Measurements from ENCODE around the gene ING5.

The ING5 gene

GRCh38 chr2:241768251-241768711, 66.4 kb downstream of the ING5 start:
- Histone ChIP-seq H3K27ac (no peak overlapping the region), H3K4me3 (no peak overlapping the region)
- DNase-seq (ENCODE audit: low spot score): no peak
- no peak for TF ChIP-seq CTCF (IDR thresholded peaks at IDR 0.05)

- Histone ChIP-seq H3K27ac (no peak overlapping the region), H3K4me3 (no peak overlapping the region)
- TF ChIP-seq CTCF (IDR thresholded peaks at IDR 0.05): no peak
- peak; percentile 65 for DNase-seq (ENCODE audit: low spot score)
Measured at GRCh38 chr2:241768850-241769249, 67.0 kb downstream of the ING5 start.

GRCh38 chr2:241769819-241770184, 68.0 kb downstream of the ING5 start:
- Histone ChIP-seq H3K27ac (no peak overlapping the region), H3K4me3 (no peak overlapping the region)
- DNase-seq (ENCODE audit: low spot score): no peak
- TF ChIP-seq CTCF (IDR thresholded peaks at IDR 0.05): no peak

GRCh38 chr2:241770185-241770935, 68.5 kb downstream of the ING5 start:
- TF ChIP-seq CTCF (IDR thresholded peaks at IDR 0.05): no peak
- peak; percentile 68 for DNase-seq (ENCODE audit: low spot score)
- H3K27ac ChIP-seq: no peak overlapping the region
- H3K4me3 ChIP-seq: no peak overlapping the region

- no peak for DNase-seq (ENCODE audit: low spot score)
- Histone ChIP-seq H3K4me3 (no peak overlapping the region), H3K27ac (no peak overlapping the region)
- TF ChIP-seq CTCF (IDR thresholded peaks at IDR 0.05): no peak
Measured at GRCh38 chr2:241770936-241771285, 69.1 kb downstream of the ING5 start.

GRCh38 chr2:241771286-241772062, 69.6 kb downstream of the ING5 start:
- DNase-seq (ENCODE audit: low spot score): peak; percentile 65
- Histone ChIP-seq H3K4me3 (no peak overlapping the region), H3K27ac (no peak overlapping the region)
- no peak for TF ChIP-seq CTCF (IDR thresholded peaks at IDR 0.05)

- H3K4me3 ChIP-seq: no peak overlapping the region
- no peak for TF ChIP-seq CTCF (IDR thresholded peaks at IDR 0.05)
- H3K27ac ChIP-seq: no peak overlapping the region
Measured at GRCh38 chr2:241772063-241772499, 70.2 kb downstream of the ING5 start.

More at GRCh38 chr2:241772063-241772499, 70.2 kb downstream of the ING5 start:
- DNase-seq (ENCODE audit: low spot score): no peak

All from coronary artery (tissue), 2 donors.